Brain microvascular endothelial cell (primary cell): ENCODE measurements around the gene NDUFS6.

Experiments
- DNase-seq: peaks from one replicate; pipeline ENCODE4 v3.0.0-alpha.2; 2020
- H3K27ac ChIP-seq: fragments of 250-450 bp; sonication (Bioruptor Pico); 2 replicates; pipeline ENCODE4 v1.5.1; 2020; ENCODE audit warnings: mild to moderate bottlenecking, moderate library complexity
- H3K27me3 ChIP-seq: fragments of 250-450 bp; sonication (Bioruptor Pico); replicated peaks from 2 replicates; pipeline ENCODE4 v1.5.1; 2020; ENCODE audit warnings: mild to moderate bottlenecking
- H3K36me3 ChIP-seq: fragments of 250-450 bp; sonication (Bioruptor Pico); replicated peaks from 2 replicates; pipeline ENCODE4 v1.5.1; 2020; ENCODE audit warnings: mild to moderate bottlenecking
- H3K4me3 ChIP-seq: 2 replicates; pipeline ENCODE4 v1.5.1; 2011; ENCODE audit warnings: low read depth, mild to moderate bottlenecking, control low read depth, low read length, moderate library complexity
- CTCF ChIP-seq: IDR thresholded peaks from 2 replicates; pipeline ENCODE4 v1.5.1; 2011; ENCODE audit warnings: low read depth, mild to moderate bottlenecking, moderate library complexity, low read length, control low read depth, inconsistent platforms; ENCODE audit errors: missing control alignments
- in situ Hi-C: cut with HindIII; loops from 2 replicates; pipeline ENCODE4 v1.10.0; 2017; ENCODE audit warnings: low sequenced_read_pairs, low pct_ligation_motif_present

Gene NDUFS6

GRCh38 chr5:1760656-1761452 lies 40.4 kb upstream of the NDUFS6 start:
- Histone ChIP-seq H3K27ac (no peak overlapping the region), H3K27me3 (no peaks in the 10 kb centered on the region), H3K36me3 (no peaks in the 10 kb centered on the region), H3K4me3 (no peak overlapping the region)
- in situ Hi-C loops, result no loop called here
- TF ChIP-seq CTCF, result no peak
- DNase-seq, result no peak

GRCh38 chr5:1761453-1761755 lies 39.8 kb upstream of the NDUFS6 start:
- DNase-seq, result no peak
- Histone ChIP-seq H3K27ac (no peak overlapping the region), H3K36me3 (no peaks in the 10 kb centered on the region), H3K4me3 (no peak overlapping the region), H3K27me3 (no peaks in the 10 kb centered on the region)
- TF ChIP-seq CTCF, result no peak
- in situ Hi-C loops, result no loop called here

- no peak overlapping the region for H3K4me3 ChIP-seq
- DNase-seq, result no peak
- TF ChIP-seq CTCF, result no peak
- in situ Hi-C loops, result no loop called here
- H3K27ac ChIP-seq, result no peak overlapping the region
- no peaks in the 10 kb centered on the region for H3K27me3 ChIP-seq
- no peaks in the 10 kb centered on the region for H3K36me3 ChIP-seq
Measured at GRCh38 chr5:1762121-1762882, 38.9 kb upstream of the NDUFS6 start.

- in situ Hi-C loops, result no loop called here
- DNase-seq, result no peak
- H3K27me3 ChIP-seq, result no peaks in the 10 kb centered on the region
- H3K36me3 ChIP-seq, result no peaks in the 10 kb centered on the region
- no peak for TF ChIP-seq CTCF
- no peak overlapping the region for H3K4me3 ChIP-seq
- no peak overlapping the region for H3K27ac ChIP-seq
Measured at GRCh38 chr5:1762883-1763547, 38.2 kb upstream of the NDUFS6 start.

GRCh38 chr5:1763548-1763911 lies 37.7 kb upstream of the NDUFS6 start:
- peak; percentile 92 for TF ChIP-seq CTCF
- Histone ChIP-seq H3K36me3 (no peaks in the 10 kb centered on the region), H3K27ac (no peak overlapping the region), H3K4me3 (no peak overlapping the region), H3K27me3 (no peaks in the 10 kb centered on the region)
- peak; percentile 71 for DNase-seq
- in situ Hi-C loops, result no loop called here
